Esophagus muscularis mucosa (tissue), 4 donors: Measurements from ENCODE around the gene IQCN.

ENCODE experiments used
- CTCF ChIP-seq, 3 experiments: fragments of 200-600 bp in 2 of 3; fragments of 450-650 bp in 1 of 3; sonication (generic) in 2 of 3; IDR thresholded peaks; one replicate each; pipeline ENCODE4 v1.5.1; 2017 to 2019; ENCODE audit warnings: antibody characterized with exemption in 3 of 3, mild to moderate bottlenecking in 2 of 3, moderate library complexity in 1 of 3
- EP300 ChIP-seq: sonication (generic); formaldehyde crosslinking; IDR thresholded peaks from one replicate; pipeline ENCODE4 v1.6.1; 2017; ENCODE audit warnings: antibody characterized with exemption
- POLR2A ChIP-seq: fragments of 450-650 bp; IDR thresholded peaks from one replicate; pipeline ENCODE4 v1.6.1; 2017; ENCODE audit warnings: antibody characterized with exemption, moderate library complexity, mild to moderate bottlenecking, low read depth

GRCh38 chr19:18230941-18231734 is 43.1 kb downstream of the IQCN start:
- TF ChIP-seq EP300 (no peak), CTCF (IDR thresholded peaks at IDR 0.05) (no peak), POLR2A (no peak)
